Hepatocyte (in vitro differentiated cells): ENCODE results near the gene MYO3B.

Source experiments
- CTCF ChIP-seq: fragments of 200-600 bp; sonication (generic); IDR thresholded peaks from 2 replicates; pipeline ENCODE4 v1.5.1; 2016; ENCODE audit warnings: antibody characterized with exemption, mild to moderate bottlenecking; ENCODE audit not compliant: poor library complexity
- EZH2 ChIP-seq: fragments of 200-600 bp; sonication (generic); IDR thresholded peaks from 2 replicates; pipeline ENCODE4 v1.6.1; 2016; ENCODE audit warnings: antibody characterized with exemption, mild to moderate bottlenecking, borderline replicate concordance
- EZH2phosphoT487 ChIP-seq: fragments of 200-600 bp; sonication (generic); IDR thresholded peaks from one replicate; pipeline ENCODE4 v1.6.1; 2018; ENCODE audit warnings: antibody characterized with exemption, mild to moderate bottlenecking, low read depth, moderate library complexity; ENCODE audit not compliant: unreplicated experiment, severe bottlenecking

- TF ChIP-seq CTCF (no peak), EZH2 (no peak), EZH2phosphoT487 (no peak)
Observed at GRCh38 chr2:170523506-170523905, 345.6 kb downstream of the MYO3B start.
